Astrocyte of the hippocampus (primary cell): ENCODE data around the gene ACSF3.
"Not testable (repeated sequence)": the region's sequence is repeated elsewhere in the genome, so short reads cannot be mapped to it uniquely, and the experiment has no call there.

Source experiments
- DNase-seq: peaks from one replicate; pipeline ENCODE4 v3.0.0; 2011; ENCODE audit warnings: low read depth, low spot score

ACSF3 gene

DNA sequence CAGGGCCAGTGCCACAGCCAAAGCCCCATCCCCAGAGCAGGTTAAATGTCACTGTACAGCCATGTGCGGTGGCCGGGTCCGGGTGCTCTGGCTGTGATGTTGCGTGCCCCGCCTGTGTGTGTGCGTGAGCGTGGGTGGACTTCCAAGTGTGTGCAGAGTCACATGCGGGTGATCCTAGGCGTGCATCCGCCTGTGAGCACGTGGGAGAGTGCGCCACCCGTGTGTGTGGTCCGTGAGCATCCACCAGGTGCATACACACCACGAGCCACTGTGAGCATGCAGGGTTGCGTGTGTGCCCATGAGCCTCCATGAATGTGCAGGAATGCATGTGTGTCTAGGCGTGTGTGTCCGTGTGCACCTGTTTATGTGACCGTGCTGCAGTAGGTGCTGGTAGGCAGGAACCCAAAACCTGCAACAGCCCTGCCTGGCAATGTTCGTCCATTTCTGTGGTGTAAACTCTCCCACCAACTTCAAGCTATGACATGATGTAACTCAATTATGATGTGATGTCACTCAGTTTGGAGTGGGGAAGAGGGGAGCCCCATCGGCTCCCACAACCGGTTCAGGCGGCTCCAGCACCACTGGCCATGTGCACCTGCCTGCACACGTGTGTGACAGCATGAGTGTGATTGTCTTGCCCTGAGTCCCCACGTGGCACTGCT, 37.6 kb upstream of the ACSF3 start:
- DNase-seq, result no peak

- no peak for DNase-seq
Observed at GRCh38 chr16:89056592-89056991, 37.1 kb upstream of the ACSF3 start.

GRCh38 chr16:89057738-89058137, 35.9 kb upstream of the ACSF3 start:
- DNase-seq, result no peak

DNA sequence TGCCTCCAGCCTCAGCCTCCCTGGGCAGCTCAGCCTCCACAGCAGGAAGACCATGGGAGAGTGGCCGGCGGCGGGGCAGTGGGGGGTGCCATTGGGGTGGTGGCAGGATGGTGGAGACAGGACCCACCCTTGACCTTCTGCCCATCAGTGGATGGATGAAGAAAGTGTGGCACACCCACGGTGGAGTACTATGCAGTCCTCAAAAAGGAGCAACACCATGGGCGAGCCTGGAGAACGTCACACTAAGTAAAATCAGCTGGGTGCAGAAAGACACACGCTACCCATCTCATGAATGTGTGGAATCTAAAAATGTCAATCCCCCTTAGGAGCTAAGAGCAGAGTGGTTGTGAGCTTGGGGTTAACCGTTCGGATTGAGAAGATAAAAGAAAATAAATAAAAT, 34.8 kb upstream of the ACSF3 start:
- no peak for DNase-seq

- no peak for DNase-seq
Observed at GRCh38 chr16:89060207-89060794, 33.4 kb upstream of the ACSF3 start.

- DNase-seq, result no peak
Observed at GRCh38 chr16:89061086-89061485, 32.6 kb upstream of the ACSF3 start.

DNA sequence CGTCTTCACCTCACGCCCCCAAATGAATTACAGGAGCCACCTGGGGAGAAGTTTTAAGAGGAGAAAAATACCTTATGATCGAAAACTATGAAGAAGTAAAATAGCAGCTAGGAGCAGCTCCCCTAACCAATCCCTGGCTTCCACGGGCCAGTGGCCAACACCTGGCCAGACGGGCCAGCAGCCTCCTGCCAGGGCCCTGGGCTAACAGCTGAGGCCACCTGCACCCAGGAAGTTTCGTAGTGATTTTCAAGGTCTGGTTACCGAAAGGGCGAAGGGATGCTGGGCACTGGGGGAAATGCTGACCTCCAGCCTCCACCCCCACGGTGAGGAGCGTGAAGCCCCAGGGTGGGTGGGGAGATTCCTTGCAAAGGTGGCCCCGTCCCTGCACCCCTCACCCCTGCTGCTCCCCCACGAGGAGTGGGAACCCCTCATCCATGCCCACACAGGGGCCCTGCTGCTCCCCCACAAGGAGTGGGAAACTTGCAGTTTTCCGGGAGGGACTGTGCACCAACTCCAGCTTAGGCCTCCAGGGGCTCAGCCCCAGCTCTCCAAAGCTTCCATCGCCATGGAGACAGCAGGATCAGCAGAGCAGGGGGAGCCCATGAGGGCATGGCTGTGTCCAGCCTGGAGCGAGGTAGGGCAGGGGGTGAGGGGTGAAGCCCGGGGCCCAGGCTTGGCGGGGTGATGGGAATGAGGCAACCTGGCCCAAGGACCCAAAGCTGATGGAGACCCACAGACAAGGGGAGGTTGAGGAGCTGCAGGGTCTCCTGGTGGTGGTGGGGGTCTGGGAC, 31.9 kb upstream of the ACSF3 start:
- no peak for DNase-seq

- DNase-seq, result no peak
Observed at GRCh38 chr16:89062389-89063345, 31.0 kb upstream of the ACSF3 start.

DNA sequence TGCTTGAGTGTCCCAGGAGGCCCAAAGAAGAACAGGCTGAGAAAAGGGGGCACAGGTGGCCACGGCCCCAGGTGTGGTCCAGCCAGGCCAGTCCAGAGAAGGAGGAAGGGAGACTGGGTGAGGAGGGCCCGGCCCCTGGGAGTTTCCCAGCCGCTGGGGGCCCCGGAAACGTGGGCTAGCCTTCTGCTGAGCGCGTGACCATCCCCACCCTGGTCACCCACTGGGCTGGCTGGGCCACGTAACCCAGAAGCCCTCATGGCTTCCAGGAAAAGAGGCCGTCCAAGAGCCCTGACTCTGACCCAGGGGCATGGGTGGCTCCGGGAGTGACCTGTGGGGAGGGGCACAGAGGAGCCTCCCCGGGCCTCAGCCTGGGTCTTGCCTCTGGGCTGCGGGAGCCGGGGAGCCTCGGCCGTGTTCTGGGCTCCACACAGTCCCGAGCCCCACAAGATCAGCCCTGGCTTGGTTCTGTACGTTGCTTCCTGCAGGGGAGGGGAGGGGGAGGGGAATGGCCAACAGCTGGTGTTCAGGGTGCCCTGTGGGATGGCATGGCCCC, 29.8 kb upstream of the ACSF3 start:
- no peak for DNase-seq

- no peak for DNase-seq
Observed at GRCh38 chr16:89064606-89065457, 28.8 kb upstream of the ACSF3 start.

DNA sequence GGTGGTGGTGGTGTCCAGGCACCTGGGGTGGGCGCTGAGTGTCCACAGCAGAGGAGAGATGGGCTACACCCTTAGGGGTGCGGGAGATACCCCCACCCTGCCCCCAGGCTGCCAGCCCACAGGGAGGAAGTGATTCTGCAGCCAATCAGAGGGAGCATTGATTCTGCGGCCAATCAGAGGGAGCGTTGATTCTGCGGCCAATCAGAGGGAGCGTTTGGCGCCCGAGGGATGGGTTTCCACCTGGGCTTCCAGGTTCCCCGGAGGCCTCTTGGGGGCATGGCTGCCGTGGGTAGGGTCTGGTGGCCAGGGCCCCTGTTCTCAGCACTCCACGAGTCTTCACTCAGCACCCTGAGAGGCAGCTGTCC, 28.2 kb upstream of the ACSF3 start:
- no peak for DNase-seq

- DNase-seq, result no peak
Observed at GRCh38 chr16:89066721-89067120, 26.9 kb upstream of the ACSF3 start.

DNA sequence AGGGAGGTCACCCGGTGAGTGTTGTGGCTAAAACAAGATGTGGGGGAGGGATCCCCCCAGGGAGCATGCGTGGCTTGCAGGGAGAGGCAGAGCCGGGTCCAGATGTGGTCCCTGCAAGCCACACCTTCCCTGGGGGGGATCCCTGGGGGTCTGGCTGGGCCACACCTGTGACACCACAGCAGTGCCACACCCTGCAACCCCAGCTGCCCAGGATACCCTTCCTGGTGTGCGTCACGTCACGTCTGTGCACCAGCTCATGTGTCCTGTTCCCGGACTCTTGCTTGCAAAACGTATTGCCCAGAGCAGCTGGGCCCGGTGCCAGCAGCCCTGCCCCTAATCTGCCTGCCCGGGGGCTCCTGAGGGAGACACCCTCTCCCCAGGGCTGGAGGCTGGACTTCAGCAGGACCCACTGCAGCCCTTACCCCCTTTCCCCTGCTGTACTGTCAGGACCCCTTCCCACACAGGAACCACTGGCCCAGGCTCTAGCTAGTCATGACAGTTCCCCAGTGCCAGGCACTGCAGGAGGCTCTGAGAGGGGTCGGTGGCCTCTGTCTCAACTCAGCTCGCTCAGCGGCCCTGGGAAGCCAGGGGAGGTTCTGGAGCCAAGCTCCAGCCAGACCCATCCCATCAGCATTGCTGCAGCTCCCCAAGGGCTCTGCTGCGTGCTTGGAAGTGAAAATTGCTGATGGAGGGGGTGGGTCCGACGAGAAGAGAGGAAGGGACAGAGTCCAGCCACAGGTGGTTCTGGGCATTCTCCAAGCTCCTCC, 25.8 kb upstream of the ACSF3 start:
- no peak for DNase-seq

GRCh38 chr16:89068814-89069616, 24.6 kb upstream of the ACSF3 start:
- not testable (repeated sequence) for DNase-seq

DNA sequence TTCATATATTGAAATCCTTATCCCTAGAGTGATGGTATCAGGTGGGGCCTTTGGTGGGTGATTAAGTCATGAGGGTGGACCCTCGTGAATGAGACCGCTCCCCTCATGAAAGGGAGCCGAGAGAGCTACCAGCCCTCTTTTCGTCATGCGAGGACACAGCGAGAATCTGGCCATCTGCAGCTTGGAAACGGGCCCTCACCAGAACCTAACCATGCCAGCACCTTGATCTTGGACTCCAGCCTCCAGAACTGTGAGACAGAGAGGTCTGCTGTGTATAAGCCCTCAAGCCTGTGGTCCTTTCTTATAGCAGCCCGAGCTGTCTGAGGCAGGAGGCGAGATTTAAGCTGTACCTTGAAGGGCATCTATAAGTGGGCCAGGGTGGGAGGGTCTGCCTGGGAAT, 23.7 kb upstream of the ACSF3 start:
- no peak for DNase-seq

DNA sequence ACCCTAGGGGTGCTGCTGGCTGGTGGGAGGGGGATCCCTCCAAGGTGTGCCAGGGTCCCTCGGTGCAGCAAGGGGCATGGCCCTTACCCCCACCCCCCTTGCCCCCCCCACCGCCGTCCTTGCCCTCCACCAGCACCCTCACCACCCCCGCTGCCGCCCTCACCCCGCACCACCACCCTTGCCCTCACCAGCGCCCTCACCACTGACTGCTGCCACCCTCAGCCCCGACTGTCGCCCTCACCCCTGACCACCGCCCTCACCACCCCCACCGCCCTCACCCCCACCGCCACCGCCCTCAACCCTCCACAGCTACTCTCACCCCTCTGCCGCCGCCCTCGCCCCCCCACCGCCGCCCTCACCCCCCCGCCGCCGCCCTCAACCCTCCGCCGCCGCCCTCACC, 23.1 kb upstream of the ACSF3 start:
- DNase-seq, result no peak

DNA sequence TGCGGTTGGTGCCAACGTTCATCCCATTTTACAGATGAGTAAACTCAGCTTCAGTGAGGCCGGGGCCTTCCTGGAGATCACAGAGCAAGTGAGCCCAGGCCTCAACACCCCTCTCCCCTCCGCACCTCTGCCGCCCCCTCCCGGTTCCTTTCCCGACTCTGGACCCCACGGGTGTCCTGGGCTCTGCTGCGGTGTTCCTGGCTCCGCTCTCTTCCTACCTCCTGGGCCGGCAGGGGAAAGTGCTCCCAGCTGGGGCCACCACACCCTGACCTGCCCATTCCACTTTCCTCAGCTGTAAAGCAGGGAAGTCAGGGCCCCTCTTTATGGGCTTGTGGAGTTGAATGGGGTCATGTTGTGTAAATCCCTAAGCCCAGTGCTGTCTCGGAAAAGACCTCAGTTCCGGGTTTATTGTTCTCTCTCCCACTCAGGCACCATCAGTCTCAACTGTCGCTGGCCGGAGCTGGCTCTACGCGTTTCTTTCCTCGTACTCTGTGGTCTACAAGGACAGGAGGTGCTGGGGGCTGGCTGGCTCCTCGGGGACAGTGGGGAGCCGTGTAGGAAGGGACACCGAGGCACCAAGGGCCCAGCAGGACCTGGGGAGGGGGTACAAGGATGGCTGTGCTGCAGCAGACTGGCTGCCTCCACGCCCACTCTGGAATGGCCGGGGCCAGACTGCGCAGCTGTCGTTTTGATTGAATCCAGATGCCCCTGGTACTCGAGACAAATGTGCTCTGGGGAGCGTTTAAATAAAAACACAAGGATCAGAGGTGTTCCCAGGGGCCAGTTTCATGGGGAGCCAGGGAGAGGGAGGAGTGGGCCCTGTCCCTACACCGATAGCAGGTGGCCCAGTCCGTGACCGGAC, 21.7 kb upstream of the ACSF3 start:
- no peak for DNase-seq

DNA sequence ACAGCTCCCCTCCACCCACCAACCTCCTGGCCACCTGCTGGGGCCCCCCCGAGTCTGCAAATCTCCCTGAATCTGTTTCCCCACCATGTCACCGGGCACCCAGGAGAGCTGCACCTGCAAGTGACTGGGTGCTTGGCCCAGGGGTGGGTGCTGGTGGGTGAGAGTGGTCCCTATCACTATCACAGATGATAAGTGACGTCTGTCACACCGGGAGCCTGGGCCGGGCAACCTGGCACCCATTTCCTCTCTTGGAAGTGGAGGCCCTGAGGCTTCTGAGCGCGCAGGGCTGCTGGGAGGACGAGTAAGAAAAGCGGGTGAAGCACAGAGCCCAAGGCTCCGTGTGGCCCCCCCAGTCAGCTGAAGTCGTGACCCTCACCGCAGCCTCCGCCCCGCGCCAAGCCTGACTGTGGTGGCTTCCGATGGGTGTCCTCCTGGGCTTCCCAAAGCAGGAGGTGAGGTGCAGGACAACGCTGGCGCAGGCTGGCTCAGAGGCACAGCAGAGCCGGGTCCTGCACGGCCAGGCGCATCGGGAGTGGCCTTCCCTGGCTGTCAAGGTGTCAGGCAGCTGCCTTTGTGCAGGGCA, 21.0 kb upstream of the ACSF3 start:
- no peak for DNase-seq
